Liver (tissue), 3 donors: ENCODE measurements around the gene MALRD1.

Source experiments
- CTCF ChIP-seq: fragments of 150-350 bp; IDR thresholded peaks from 2 replicates; pipeline ENCODE4 v1.5.1; 2017; ENCODE audit warnings: improper control_type of control experiment, low read depth, low read length; ENCODE audit not compliant: missing input control
- GABPA ChIP-seq, 2 donors: IDR thresholded peaks in 1 of 2; conservative IDR thresholded peaks in 1 of 2; 2 replicates each; pipeline ENCODE4 v1.6.1; 2016; ENCODE audit warnings: antibody characterized with exemption in 2 of 2, mild to moderate bottlenecking in 1 of 2, moderate library complexity in 1 of 2
- JUND ChIP-seq, 2 donors: IDR thresholded peaks; 2 replicates each; pipeline ENCODE4 v1.6.1; 2016; ENCODE audit warnings: antibody characterized with exemption in 2 of 2
- MAX ChIP-seq: IDR thresholded peaks from 2 replicates; pipeline ENCODE4 v1.6.1; 2016; ENCODE audit warnings: antibody characterized with exemption
- REST ChIP-seq: IDR thresholded peaks from 2 replicates; pipeline ENCODE4 v1.6.1; 2016; ENCODE audit warnings: antibody characterized with exemption, mild to moderate bottlenecking
- TAF1 ChIP-seq: conservative IDR thresholded peaks from 2 replicates; pipeline ENCODE4 v1.6.1; 2016; ENCODE audit warnings: antibody characterized with exemption, mild to moderate bottlenecking
- donor health status: healthy.
- donor health status: healthy.

- TF ChIP-seq CTCF (no peak), GABPA (IDR thresholded peaks at IDR 0.05 in 1 of 2, conservative IDR thresholded peaks at IDR 0.05 in 1 of 2) (no peak), MAX (no peak), REST (no peak), TAF1 (no peak), JUND (IDR thresholded peaks at IDR 0.05) (no peak)
Measured at GRCh38 chr10:19071946-19072345, 23.3 kb downstream of the MALRD1 start.
